Inflammatory macrophage treated with lipopolysaccharide for 1 hour (primary cell): ENCODE data around the gene MAP3K12.
A peak's percentile ranks its signal among the peaks of the same experiment; 100 is the strongest.
"Not testable (repeated sequence)": the region's sequence is repeated elsewhere in the genome, so short reads cannot be mapped to it uniquely, and the experiment has no call there.

Source experiments
- DNase-seq, 2 donors: peaks; one replicate each; pipeline ENCODE4 v3.0.0-alpha.2; 2020 to 2022

Gene MAP3K12

GRCh38 chr12:53489242-53489864, 9.9 kb downstream of the MAP3K12 start:
- no peak for DNase-seq

GRCh38 chr12:53486736-53487487, 12.3 kb downstream of the MAP3K12 start:
- DNase-seq = no peak

- no peak for DNase-seq
These were observed 13.1 kb downstream of the MAP3K12 start for GRCh38 chr12:53485955-53486735.

GRCh38 chr12:53484686-53485575, 14.3 kb downstream of the MAP3K12 start:
- no peak for DNase-seq

GRCh38 chr12:53483979-53484377, 15.3 kb downstream of the MAP3K12 start:
- DNase-seq = no peak

- DNase-seq = no peak
These were observed 15.9 kb downstream of the MAP3K12 start for GRCh38 chr12:53483225-53483978.

- DNase-seq = no peak
These were observed 16.6 kb downstream of the MAP3K12 start for GRCh38 chr12:53482626-53483168.

- no peak for DNase-seq
These were observed 17.2 kb downstream of the MAP3K12 start for GRCh38 chr12:53481939-53482586.

GRCh38 chr12:53481458-53481857, 17.8 kb downstream of the MAP3K12 start:
- DNase-seq = not testable (repeated sequence)

- no peak for DNase-seq
These were observed 18.5 kb downstream of the MAP3K12 start for GRCh38 chr12:53480491-53481442.

- DNase-seq = no peak
These were observed 19.9 kb downstream of the MAP3K12 start for GRCh38 chr12:53479331-53479730.

GRCh38 chr12:53478865-53479264, 20.4 kb downstream of the MAP3K12 start:
- DNase-seq = no peak

GRCh38 chr12:53476769-53477209, 22.5 kb downstream of the MAP3K12 start:
- peak in 1 of 2 donors; percentile 18 for DNase-seq

GRCh38 chr12:53474819-53475218, 24.4 kb downstream of the MAP3K12 start:
- DNase-seq = peak; percentile 13 to 20

GRCh38 chr12:53474077-53474476, 25.2 kb downstream of the MAP3K12 start:
- no peak for DNase-seq

- DNase-seq = no peak
These were observed 27.1 kb downstream of the MAP3K12 start for GRCh38 chr12:53472056-53472582.

- DNase-seq = no peak
These were observed 31.0 kb downstream of the MAP3K12 start for GRCh38 chr12:53468282-53468681.

- DNase-seq = no peak
These were observed 31.4 kb downstream of the MAP3K12 start for GRCh38 chr12:53467880-53468279.

- DNase-seq = no peak
These were observed 32.2 kb downstream of the MAP3K12 start for GRCh38 chr12:53467082-53467481.
